RPMI7951 (cell line): Measurements from ENCODE around the gene TM4SF1. TPM values are rescaled to one million over a fixed set of nuclear protein-coding genes. Genes with fewer than 3 reads are reported as not detected.
"Not testable (repeated sequence)": the region's sequence is repeated elsewhere in the genome, so short reads cannot be mapped to it uniquely, and the experiment has no call there.

Experiments used
- DNase-seq: peaks from one replicate; pipeline ENCODE4 v3.0.0-alpha.2; 2012; ENCODE audit warnings: low read depth
- total RNA-seq: library from RNA; depleted of rRNA; stranded (reverse); fragments of >200 nt; shearing (Covaris generic); gene quantifications from 2 replicates; pipeline ENCODE4 v1.2.3, GENCODE V29; 2014

TM4SF1 gene
- total RNA-seq, 1 experiment from 2014 or later: 94.1 TPM

DNA sequence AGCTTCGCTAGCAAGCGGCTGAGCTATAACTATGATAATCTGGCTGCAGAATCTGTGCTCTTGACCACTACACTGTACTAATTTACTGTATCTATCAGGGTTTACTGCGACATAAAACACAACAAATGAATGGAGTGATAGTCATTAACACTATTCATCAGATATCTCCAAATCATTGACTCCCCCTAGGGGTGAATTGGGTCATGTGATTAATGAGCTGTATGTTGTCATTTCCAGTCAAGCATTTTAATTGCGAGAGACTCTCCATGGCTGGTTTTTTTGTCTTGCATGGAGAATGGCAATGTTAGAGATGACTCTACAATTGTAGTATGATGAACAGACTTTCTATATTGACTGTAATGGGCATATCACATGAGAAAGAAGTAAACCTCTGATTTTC is 33.5 kb downstream of the TM4SF1 start:
- peak; percentile 35 for DNase-seq

DNA sequence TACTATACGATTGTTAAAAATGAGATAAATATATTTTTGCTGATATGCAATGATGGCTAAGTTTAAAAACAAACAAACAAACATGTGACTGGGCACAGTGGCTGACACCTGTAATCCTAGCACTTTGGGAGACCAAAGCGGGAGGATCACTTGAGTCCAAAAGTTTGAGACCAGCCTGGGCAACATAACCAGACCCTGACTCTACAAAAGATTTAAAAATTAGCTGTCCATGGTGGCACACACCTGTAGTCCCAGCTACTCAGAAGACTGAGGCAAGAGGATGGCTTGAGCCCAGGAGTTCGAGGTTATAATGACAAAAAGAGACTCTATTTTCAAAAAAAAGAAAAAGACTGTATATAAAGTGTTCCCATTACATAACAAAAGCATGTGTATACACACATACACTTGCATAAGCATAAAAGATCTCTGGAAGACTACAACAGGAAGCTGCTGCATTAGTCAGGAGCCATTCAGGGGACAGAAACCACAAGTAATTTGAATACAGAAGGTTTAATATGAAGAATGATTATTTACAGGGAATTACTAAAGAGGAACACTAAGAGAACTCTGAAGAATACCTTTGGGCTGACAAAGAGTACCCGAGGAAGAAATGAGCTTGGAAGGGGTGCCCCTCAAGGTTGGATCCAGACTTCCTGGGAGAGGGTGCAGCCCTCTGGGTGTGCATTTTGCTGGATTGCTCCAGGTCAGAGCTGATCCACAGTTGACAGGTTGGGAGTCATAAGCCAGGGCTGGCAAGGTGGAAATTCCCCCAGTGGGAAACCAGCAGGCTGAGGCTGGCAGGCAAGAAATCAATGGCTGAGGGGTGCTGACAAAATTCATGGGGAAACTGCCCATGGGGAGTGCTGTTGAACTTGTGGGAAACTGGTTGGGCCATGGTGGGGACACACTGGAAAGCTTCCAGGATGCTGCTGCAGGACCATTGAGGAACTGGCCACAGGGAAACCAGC is 34.8 kb downstream of the TM4SF1 start:
- peak; percentile 83 for DNase-seq

DNA sequence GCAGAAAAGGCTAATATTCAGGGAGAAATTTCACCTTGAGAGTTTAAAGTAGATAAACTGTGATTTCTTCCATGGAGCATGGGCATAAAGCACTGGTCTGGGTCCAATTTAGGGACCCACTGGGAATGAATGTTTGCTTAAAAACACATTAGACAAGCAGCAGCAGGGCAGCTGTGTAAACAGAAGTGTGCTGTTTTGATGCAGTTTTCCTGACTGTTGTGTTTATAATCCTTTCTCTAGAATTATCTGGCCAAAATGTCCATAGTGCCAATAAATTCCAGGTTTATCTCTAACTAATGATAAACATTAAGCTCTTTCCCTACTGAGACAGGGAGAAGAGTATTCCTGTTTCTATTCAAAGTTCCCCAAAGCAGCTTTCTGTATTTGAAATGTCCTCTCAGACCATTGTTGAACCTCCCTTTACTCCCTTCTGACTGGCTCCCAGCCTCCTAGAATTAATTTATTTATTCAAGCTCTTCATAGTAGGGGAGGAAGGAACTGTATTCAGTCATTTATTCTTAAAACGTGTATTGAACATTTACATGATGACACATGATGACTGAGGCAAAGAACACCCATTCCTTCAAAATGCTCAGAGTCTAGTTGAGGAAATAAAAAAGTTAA is 37.0 kb downstream of the TM4SF1 start:
- DNase-seq: peak; percentile 39

DNA sequence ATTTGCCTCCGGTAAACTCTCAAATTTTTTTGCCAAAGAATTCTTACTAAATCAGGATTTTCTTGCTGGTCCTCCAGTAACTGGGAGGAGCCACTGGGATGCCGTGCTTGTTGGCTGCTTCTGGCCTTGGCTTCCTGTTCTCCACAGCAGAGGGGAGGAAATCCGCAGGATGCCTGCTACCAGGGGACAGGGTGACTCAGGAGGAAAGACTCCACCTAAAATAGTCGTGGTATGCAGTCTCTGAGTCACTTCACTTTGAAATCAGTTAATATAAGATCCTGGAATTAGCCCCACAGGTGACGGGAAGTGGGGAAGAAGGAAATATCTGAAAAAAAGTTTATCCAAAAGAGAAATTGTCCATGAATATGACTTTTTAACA is 37.5 kb downstream of the TM4SF1 start:
- DNase-seq: peak; percentile 99

DNA sequence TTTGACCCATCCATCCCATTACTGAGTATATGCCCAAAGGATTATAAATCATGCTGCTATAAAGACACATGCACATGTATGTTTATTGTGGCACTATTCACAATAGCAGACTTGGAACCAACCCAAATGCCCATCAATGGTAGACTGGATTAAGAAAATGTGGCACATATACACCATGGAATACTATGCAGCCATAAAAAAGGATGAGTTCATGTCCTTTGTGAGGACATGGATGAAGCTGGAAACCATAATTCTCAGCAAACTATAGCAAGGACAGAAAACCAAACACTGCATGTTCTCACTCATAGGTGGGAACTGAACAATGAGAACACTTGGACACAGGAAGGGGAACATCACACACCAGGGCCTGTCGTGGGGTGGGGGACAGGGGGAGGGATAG is 40.0 kb downstream of the TM4SF1 start:
- not testable (repeated sequence) for DNase-seq

DNA sequence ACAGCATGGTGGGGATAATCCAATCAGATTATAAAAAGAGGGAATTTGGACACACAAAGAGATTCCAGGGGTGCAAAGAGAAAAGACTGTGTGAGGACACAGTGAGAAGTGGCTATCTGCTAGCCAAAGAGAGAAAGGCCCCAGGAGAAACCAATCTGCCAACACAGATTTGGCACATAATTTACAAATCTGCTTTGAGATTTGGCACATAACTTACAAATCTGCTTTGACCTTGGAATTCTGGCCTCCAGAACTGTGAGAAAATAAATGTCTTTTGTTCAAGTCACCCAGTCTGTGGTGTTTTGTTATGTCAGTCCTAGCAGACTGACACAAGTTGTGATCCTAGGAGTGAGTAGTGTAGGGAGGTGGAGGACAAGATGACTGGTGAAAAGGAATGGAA is 40.5 kb downstream of the TM4SF1 start:
- peak; percentile 21 for DNase-seq

DNA sequence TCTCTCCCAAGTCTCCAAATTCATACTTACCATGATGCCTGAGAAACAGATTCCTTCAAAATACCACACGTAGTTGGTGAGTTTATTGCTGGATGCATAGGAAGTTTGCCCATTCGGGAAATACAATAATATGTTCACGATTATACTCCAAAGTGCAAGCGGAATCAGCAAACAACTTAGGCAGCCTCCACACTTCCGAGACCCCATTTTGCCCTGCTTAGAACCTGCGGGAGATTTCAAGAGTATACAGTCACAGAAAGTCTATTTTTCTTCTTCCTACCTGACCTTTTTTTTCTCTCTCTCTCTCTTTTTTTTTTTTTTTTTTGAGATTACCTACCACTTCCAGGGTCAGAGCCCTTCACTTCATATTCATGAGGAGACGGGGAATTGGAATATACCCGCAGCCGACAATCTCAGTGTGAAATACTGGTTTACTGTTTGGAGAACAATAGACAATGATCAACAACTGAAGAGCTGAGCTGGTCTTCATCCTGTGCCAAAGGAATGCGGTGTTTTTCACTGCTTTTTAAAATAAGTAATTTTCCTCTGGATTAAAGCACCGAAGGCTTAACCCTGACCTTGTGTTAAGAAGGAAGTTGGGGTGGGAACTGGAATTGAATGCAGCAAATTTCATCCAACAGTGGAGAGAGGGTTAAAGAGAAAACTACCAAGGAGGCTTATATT is 44.1 kb downstream of the TM4SF1 start, which contains the start of gene TM4SF18:
TSS of gene TM4SF18 (minus strand) at position 461 of the 684 bp plus-strand sequence. CDS start at position 207, 254 bp downstream.
- no peak for DNase-seq

DNA sequence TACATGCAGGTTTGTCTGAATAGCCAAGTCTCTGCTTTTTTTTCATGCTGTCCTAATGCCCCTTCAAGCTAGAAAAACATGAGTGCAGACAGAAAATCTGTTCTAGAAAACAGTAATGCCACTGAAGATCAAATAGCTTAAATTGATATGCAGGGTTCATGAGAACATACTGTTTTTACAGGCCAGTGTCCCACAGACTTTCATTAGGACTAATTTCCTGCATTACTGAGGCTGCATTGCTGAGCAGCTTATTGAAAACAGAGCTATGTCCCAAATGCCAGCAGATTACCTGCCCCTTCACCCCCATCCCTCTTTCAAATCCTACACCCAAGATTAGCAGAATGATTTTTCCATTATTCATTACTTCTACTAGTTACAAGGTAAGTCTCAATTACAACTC is 44.7 kb downstream of the TM4SF1 start:
- no peak for DNase-seq

DNA sequence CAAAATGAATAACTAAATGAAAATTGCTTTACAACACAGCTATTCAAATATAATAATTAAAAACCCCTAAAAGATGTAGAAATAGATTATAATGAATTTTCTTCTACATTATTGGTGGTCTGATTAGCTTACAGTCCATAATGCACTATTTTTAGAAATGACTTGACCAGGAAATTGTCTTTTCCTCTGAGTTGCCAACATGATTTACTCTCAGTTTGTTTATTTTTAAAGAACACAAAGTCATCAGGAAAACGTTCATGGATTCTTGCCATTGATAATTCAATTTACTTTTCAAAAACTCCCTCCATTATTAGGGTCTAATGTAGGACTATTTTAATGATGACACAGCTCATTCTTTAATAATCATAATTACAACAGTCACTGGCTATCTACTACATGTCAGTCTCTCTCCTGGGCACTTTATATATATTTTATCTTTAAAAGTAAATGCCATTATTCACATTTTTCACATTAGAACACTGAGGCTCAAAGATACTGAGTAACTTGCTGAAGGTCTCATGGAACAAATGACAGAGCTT is 45.2 kb downstream of the TM4SF1 start:
- no peak for DNase-seq

DNA sequence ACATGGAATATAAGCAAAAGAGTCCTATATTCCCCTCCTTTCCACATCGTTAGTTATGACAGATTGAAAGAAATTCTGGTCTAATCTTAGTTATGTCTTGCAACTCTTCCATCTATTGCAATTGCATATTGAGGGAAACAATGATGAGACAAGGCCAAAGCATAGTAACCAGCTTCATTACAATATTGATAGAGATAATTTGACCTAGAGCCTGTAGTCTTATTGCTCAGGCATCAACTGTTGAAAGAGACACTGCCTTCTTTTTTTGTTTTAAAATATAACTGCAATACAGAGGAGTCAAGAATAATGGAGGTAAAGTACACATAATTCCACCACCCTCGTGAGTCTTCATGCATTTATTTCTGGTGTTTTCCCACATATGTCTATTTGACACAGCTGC is 46.1 kb downstream of the TM4SF1 start:
- DNase-seq: no peak

DNA sequence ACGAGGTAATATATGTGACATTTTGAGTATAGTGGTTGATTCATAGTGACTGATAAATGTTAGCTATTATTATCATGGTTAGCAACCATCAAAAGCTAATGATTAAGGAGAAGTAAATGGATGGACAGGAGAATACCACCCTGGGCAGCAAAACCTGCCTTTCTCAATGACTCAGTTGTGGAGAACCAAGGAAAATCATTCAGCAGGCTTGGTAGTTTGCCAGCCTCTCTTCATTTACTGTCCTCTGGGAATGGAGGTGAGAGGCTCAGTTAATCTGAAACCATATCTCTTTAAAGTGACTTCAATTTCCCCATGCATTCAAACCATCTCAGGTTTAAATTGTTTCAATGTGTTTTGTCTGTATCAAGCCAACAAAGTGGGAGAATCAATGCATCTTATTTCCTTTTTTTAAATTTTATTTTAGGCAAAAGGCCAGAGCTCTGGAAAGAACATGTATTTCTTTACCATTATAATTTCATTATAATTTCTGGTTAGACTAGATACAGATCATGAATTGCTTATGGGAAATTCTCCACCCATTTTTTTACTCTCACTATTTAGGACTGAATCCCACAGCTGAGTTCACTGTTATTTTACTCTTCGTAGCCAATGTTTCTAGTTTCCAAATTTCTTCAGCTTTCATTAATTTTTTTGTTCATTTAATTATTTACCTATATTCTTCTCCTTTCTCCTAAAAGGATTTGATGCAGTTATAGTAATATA is 46.7 kb downstream of the TM4SF1 start:
- peak; percentile 73 for DNase-seq

DNA sequence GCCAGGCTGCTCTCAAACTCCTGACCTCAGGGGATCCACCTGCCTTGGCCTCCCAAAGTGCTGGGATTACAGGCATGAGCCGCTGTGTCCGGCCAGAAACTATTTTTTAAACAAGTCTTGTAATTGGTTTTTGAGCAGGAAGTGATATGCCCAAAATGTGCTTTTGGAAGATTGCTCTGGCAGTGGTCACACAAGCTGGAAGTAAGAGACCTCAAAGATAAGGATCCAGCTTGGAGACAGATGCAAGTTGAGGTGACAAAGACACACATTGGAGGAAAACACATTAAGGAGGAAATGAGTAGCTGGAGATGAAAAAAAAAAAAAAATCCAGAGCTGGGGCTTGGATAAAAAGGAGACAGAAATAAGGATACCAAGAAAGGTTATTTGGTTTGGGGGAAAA is 50.3 kb downstream of the TM4SF1 start:
- no peak for DNase-seq

DNA sequence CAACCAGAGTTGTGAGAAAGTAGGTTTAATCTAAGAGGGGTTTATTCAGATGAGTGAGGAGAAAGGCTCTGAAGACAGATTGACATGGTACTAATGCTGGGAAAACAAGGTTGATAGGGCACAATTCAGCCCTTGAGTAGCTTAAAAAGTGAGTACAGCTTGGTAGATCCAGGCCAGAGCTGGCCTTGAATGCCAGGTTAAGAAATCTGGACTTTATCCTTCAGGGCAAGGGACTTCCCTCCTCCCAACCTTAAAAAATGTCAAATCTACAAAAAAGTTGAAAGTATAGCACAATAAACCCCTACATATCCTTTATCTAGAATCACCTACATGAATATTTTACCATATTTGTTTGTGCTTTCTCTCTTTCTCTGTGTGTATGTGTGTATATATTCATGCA is 51.9 kb downstream of the TM4SF1 start:
- no peak for DNase-seq

DNA sequence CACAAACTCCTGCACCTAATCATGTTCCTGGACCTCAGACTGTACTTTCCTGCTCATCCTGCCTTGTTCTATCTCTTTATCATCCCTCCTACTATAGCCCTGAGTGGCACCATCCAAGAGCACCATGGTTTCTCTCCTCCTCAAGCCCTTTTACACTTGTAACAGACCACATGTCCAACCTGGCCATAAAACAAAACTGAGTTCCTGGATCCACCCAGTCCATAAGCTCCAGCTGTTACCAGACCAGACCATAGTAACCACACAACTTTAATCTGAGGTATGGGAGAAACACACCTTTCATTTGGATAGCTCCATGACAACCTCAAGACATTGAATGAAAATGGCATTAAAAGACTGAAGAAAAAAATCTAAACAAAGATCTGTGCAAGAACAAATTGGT is 53.1 kb downstream of the TM4SF1 start:
- DNase-seq: no peak

DNA sequence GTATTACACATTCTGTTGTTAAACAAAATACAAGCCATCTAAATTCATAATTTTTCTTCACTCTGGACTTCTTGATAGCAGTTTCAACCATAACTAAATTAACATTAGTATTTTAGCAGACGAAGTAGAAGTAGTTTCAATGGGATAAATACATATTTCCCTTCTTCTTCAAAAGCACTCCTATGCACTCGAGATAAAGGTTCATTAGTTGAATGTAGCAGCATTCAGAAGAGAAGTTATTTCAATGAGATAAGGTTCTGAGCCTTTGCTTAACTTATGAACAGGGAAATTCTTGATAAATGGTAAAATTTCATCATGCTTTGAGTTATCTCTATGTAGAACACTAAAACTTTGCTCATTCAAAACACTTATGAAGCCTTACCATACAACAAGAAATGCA is 55.8 kb downstream of the TM4SF1 start:
- DNase-seq: no peak

DNA sequence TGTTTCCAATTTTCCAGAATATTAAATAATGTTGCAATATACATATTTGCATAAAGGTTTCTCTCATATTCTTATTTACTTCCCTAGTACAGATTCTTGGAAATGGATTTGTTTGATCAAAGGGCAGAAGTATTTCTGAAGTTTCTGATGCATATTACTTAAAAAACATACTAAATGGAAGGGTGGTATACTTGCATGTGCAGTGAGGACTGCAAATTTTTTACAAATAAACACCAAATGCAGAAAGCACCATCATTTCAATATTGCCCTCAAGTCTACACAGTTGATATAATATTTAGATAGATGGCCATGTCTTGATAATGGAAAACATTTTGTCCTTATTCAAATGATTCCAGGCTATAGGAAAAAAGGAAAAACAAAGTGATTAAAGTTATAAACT is 56.3 kb downstream of the TM4SF1 start:
- no peak for DNase-seq

DNA sequence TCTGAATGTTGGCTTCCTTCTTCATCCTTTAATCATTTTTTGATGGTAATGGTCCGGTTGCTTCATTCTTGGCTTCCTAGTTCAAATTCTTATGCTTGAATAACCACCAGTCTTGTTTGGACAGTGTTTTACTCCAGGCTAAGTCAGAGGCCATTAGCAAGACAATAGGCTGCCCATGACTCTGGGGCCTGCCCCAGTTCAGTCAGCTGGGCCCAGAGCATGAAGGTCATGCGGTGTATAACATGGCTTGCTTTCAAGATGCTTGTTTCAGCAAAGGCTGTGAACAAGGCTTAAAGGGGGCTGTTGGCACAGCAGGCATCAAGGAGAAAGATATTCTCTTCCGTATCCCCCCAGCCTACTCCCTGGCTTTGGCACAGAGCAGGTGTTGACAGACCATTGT is 57.7 kb downstream of the TM4SF1 start:
- no peak for DNase-seq
